Liver (tissue), 3 donors: ENCODE results near the gene HDAC2.

ENCODE experiments used
- TF ChIP-seq, protein P1 (sequence below): IDR thresholded peaks from 2 replicates; pipeline ENCODE4 v1.6.1; 2016; ENCODE audit warnings: antibody characterized with exemption
- TF ChIP-seq, protein P2 (sequence below): fragments of 150-350 bp; IDR thresholded peaks from 2 replicates; pipeline ENCODE4 v1.5.1; 2017; ENCODE audit warnings: improper control_type of control experiment, low read depth, low read length; ENCODE audit not compliant: missing input control
- TF ChIP-seq, protein P3 (sequence below): IDR thresholded peaks from 2 replicates; pipeline ENCODE4 v1.6.1; 2016; ENCODE audit warnings: antibody characterized with exemption
- donor health status: healthy.
- donor health status: healthy.

DNA sequence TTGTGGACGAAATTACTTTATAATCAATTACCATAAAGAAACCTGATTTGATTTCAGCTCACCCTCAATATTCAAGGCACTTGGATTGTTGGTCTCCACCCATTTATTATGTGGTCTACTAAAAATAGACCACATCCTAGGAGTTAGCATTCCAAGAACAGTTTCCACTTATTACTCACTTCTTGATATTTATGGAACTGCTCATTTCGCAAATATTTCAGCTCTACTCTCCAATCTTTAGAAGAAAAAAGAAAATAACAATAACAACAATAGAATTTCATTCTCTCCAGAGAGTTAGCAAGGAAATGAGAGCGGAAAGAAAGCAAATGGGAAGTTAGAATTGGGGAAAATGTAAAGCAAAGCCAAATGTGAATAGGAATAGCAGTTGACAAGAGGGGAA is 26.2 kb upstream of the HDAC2 start:
- TF ChIP-seq, protein P1, sequence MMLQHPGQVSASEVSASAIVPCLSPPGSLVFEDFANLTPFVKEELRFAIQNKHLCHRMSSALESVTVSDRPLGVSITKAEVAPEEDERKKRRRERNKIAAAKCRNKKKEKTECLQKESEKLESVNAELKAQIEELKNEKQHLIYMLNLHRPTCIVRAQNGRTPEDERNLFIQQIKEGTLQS: no peak
- TF ChIP-seq, protein P2, sequence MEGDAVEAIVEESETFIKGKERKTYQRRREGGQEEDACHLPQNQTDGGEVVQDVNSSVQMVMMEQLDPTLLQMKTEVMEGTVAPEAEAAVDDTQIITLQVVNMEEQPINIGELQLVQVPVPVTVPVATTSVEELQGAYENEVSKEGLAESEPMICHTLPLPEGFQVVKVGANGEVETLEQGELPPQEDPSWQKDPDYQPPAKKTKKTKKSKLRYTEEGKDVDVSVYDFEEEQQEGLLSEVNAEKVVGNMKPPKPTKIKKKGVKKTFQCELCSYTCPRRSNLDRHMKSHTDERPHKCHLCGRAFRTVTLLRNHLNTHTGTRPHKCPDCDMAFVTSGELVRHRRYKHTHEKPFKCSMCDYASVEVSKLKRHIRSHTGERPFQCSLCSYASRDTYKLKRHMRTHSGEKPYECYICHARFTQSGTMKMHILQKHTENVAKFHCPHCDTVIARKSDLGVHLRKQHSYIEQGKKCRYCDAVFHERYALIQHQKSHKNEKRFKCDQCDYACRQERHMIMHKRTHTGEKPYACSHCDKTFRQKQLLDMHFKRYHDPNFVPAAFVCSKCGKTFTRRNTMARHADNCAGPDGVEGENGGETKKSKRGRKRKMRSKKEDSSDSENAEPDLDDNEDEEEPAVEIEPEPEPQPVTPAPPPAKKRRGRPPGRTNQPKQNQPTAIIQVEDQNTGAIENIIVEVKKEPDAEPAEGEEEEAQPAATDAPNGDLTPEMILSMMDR: no peak
- TF ChIP-seq, protein P3, sequence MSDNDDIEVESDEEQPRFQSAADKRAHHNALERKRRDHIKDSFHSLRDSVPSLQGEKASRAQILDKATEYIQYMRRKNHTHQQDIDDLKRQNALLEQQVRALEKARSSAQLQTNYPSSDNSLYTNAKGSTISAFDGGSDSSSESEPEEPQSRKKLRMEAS: no peak
